Stimulated activated naive CD4-positive, alpha-beta T cell (primary cell): ENCODE results near the gene VWA3A.
"Not testable (repeated sequence)": the region's sequence is repeated elsewhere in the genome, so short reads cannot be mapped to it uniquely, and the experiment has no call there.

Source experiments
- DNase-seq, 6 experiments: peaks; one replicate each; lab custom pipeline; 2025; lab: John Stamatoyannopoulos, UW

The VWA3A gene

GRCh38 chr16:22086440-22086839, 5.9 kb upstream of the VWA3A start:
- no peak for DNase-seq

DNA sequence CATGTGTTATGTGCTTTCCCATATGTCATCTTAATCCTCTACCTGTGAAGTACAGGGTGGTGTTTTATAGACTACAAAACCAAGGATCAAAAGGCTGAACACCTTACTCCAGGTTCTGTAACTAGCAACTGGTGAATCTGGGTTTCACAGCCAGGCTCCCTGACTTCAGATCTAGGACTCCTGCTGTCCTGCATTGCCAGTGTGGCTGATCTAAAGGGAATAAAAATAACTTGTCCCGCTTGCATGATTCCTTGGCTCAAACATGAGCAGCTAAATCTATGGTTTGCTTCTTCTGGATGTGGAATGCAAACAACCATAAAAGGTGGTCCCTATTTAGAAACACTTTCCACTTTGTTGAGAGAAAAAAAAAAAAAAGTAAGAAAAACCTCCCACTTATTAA, 3.7 kb upstream of the VWA3A start:
- no peak for DNase-seq

DNA sequence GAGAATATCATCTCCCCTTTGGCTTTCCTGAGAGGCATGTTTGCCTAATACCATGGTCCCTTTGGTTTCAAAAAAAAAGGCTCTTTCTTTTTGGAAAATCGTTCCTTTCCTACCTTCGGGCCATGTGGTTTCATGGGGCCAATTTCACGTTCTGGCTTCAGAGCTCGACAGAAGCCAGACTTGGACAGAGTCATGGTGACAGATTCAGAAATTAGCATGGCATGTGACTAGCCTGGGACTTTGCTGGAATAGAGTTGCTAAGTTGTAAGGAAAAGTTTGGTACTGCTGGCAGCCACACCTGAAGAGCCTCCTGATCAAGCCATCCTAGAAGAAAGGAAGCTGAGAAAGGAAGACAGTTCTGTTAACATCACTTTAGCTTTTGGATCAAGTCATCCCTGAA, 2.4 kb upstream of the VWA3A start:
- no peak for DNase-seq

- no peak for DNase-seq
Observed at GRCh38 chr16:22091721-22092120, 620 bp upstream of the VWA3A start.

- no peak for DNase-seq
Observed at GRCh38 chr16:22093331-22093730, 990 bp downstream of the VWA3A start.

- no peak for DNase-seq
Observed at GRCh38 chr16:22093996-22094395, 1.7 kb downstream of the VWA3A start.

GRCh38 chr16:22098405-22099255, 6.3 kb downstream of the VWA3A start:
- peak in 3 of 6 experiments; percentile 9 to 39 (median 34) for DNase-seq

GRCh38 chr16:22099256-22099975, 7.1 kb downstream of the VWA3A start:
- no peak for DNase-seq

GRCh38 chr16:22103441-22103840, 11.1 kb downstream of the VWA3A start:
- no peak for DNase-seq

DNA sequence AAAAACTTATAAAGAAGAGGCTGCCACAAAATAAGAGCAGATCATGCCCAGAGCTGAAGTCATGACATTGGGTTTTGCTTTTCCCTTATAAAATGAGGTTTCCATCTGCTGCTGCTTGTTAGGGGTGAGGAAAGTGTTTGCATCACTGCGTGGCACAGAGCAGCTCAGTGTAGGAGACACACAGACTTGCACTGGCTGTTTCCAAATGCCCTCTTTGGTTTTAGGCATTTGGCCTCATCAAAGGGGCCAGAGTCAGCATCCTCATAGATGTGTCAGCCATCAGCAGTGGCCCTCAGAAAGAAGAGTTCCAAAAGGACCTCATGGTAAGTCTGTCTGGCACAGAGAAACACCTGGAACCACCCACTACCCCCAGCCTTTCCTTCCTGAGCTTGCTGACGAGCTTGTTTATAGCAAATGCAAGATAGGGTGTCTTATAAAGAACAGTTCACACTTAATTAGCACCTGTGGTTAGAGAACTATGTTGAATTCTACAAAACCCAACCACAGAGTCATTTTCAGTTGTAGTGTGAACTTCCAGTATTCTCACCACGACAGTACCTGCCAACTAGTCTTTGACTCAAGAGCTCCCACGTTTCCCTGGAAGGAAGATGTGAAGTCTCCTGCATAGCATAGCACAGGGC, 17.0 kb downstream of the VWA3A start:
- no peak for DNase-seq

- DNase-seq: not testable (repeated sequence)
Observed at GRCh38 chr16:22111629-22112028, 19.3 kb downstream of the VWA3A start.

GRCh38 chr16:22116095-22116700, 23.9 kb downstream of the VWA3A start:
- DNase-seq: no peak

GRCh38 chr16:22117609-22118008, 25.3 kb downstream of the VWA3A start:
- no peak for DNase-seq

DNA sequence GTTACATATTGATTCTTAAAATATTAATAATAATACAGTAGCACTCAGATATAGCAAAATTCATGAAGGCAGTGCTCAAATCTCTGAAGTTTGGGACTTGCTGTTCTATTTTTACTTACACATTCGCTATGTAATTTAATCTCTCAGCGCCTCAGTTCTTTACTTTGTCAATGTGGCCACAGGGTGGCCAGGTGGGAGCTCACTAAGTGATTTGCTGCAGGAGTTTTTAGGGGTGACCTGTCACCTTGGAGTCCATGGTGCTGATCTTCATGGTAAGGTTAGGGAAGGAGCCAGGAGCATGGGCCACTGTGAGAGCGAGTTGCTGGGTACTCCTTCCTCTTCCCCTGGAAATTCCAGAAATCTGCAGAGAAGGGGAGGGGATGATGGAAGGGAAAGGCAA, 28.1 kb downstream of the VWA3A start:
- no peak for DNase-seq

GRCh38 chr16:22122239-22122638, 29.9 kb downstream of the VWA3A start:
- no peak for DNase-seq

DNA sequence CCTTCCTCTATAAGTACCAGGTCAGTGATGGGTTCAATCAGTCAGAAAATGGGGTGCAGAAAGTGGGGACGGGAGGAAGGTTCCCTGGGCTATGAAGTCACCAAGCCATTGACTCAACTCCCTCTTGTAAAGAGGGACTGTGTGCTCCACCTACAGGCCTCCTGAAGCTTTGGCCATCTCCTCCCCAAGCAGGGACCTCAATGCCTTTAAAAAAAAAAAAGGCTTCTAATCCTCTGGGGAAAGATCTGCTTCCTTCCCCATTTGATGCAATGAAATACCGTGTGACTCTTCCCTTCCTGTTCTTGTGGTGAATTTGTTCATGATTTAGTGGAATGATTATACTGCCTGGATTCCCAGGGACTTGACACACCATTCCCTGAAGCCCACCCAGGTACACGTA, 30.8 kb downstream of the VWA3A start:
- DNase-seq: no peak

- no peak for DNase-seq
Observed at GRCh38 chr16:22123759-22124490, 31.6 kb downstream of the VWA3A start.

- DNase-seq: no peak
Observed at GRCh38 chr16:22124583-22125284, 32.4 kb downstream of the VWA3A start.

DNA sequence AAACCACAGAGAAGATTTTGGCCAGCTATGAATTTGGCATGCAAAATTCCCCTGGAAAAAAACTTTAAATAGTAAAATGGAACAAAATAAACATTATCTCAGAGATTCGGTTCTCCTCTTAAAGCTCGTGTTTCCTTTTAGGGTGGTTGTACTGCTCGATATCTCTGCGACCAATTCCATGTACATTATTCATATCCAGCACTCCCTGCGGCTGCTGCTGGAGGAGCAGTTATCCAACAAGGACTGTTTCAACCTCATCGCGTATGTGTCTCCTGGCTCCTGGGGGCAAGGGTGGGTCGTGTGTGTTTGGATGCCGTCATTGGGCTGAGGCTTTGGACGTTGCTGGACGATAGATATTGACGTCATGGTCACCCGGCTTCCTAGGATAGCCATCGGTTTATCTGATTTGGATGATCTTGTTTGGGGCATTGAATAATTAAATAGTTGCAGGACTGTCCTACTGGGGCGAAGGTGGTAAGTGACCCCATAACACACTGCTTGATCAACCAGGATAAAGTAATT, 33.8 kb downstream of the VWA3A start:
- DNase-seq: no peak

GRCh38 chr16:22128537-22128936, 36.2 kb downstream of the VWA3A start:
- not testable (repeated sequence) for DNase-seq

DNA sequence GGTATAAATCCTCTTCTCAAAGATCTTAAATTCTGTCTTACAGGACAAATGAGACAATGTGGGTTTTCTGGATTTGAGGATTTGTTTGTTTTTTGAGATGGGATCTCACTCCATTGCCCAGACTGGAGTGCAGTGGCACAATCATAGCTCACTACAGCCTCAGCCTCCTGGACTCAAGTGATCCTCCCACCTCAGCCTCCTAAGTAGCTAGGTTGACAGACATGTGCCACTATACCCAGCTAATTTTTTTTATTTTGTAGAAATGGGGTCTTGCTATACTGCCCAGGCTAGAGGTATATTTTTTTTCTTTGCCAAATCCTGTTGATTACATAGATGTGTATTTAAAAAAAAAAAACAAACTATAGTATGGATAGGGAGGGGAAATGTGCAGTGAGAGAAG, 38.2 kb downstream of the VWA3A start:
- DNase-seq: no peak
